SJCRH30 (cell line): ENCODE results near the gene CMIP. TPM values are rescaled to one million over a fixed set of nuclear protein-coding genes. Genes with fewer than 3 reads are reported as not detected.

Source experiments
- DNase-seq, 2 experiments: peaks; one replicate each; pipeline ENCODE4 v3.0.0-alpha.2; 2015 to 2020
- H3K27ac ChIP-seq: fragments of 250-450 bp; sonication (Bioruptor Pico); 2 replicates; pipeline ENCODE4 v1.5.1; 2020; ENCODE audit warnings: mild to moderate bottlenecking, moderate library complexity
- H3K27me3 ChIP-seq: fragments of 250-450 bp; sonication (Bioruptor Pico); 2 replicates; pipeline ENCODE4 v1.5.1; 2020; ENCODE audit warnings: mild to moderate bottlenecking, moderate library complexity
- H3K36me3 ChIP-seq: fragments of 250-450 bp; sonication (Bioruptor Pico); 2 replicates; pipeline ENCODE4 v1.5.1; 2020; ENCODE audit warnings: mild to moderate bottlenecking, moderate library complexity
- H3K4me1 ChIP-seq: fragments of 250-450 bp; sonication (Bioruptor Pico); 2 replicates; pipeline ENCODE4 v1.5.1; 2020; ENCODE audit warnings: mild to moderate bottlenecking, moderate library complexity
- H3K4me3 ChIP-seq: fragments of 250-450 bp; sonication (Bioruptor Pico); 2 replicates; pipeline ENCODE4 v1.5.1; 2020; ENCODE audit warnings: mild to moderate bottlenecking, moderate library complexity
- H3K9me3 ChIP-seq: fragments of 250-450 bp; sonication (Bioruptor Pico); replicated peaks from 2 replicates; pipeline ENCODE4 v1.5.1; 2020; ENCODE audit warnings: mild to moderate bottlenecking, moderate library complexity
- total RNA-seq: library from RNA; depleted of rRNA; stranded (reverse); fragments of >200 nt; shearing (Covaris generic); gene quantifications from 2 replicates; pipeline ENCODE4 v1.2.3, GENCODE V29; 2014

The CMIP gene
- total RNA-seq, 1 experiment from 2014 or later = 12.9 TPM

DNA sequence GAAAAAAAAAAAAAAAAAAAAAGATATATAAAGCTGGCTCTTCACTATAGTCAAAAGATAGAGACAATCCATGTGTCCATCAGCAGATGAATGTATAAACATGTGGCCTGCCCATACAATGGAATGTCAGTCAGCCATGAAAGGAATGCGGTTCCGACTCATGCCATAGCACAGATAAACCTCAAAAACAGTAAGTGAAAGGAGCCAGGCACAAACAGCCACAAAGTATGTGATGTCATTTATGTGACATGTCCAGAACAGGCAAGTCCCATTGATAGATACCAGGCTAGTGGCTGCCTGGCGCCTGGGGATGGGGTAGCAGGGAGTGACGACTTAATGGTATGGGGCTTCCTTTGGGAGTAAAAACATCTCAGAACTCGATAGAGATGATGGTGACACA is 155.7 kb downstream of the CMIP start:
- Histone ChIP-seq H3K4me3 (0 out of 2 replicates have a peak overlapping the region, but pooled peaks have one; percentile 9), H3K4me1 (peaks cover 26% of the 10 kb centered on the region), H3K9me3 (no peaks in the 10 kb centered on the region), H3K36me3 (no peaks in the 10 kb centered on the region), H3K27me3 (no peaks in the 10 kb centered on the region), H3K27ac (peak overlapping the region; percentile 81)
- DNase-seq = peak; percentile 34 to 37

DNA sequence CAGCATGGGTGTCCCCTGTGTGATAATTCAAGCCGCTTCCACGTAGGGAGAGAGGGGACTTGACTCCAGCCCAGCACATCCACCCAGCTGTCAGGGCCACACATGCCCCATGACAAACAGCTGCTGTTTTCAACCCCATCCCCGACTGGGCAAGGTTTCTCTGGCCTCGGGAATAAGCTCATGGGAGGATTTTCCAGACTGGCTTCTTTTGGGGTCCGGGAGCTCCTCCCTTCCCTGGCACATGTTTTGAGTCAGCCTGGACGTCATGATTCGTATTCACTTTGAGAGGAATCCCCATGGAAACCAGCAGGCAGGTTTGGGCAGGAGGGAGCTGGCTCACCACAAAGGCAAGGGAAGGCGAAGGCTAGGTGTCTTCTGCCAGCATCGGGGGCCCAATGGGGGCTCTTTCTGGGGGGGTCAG is 156.4 kb downstream of the CMIP start:
- peak; percentile 80 to 85 for DNase-seq
- H3K27me3 ChIP-seq = no peaks in the 10 kb centered on the region

DNA sequence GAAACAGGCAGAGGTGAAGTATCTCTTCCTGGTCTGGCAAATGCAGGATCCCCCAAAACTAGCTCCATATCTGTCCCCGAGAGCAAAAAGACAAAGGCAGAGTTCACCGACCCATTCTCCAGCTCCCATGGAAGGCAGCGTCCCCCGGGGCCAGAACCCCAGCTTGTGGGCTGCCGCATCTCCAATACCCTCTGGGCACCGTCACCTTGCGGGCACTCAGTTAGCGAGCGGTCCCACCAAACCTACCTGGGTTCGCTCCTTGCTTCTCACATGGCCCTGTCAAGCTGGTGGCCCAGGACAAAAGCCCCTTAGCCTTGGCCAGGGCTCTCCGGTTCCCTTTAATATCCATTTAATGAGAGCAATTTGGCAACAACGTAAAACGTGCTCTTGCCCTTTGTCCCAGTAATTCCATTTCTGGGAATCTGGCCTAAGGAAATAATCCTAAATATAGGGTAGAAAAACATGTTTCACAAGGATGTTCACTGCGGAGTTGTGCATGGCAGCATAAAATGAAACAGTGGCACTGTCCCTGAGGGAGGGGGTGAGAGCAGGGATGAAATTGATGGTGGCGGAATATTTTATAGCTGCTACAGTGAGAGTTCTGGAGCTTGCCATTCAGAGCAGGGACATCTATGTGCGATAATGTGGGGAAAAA is 157.1 kb downstream of the CMIP start:
- no peaks in the 10 kb centered on the region for H3K9me3 ChIP-seq
- H3K27me3 ChIP-seq = no peaks in the 10 kb centered on the region
- H3K4me3 ChIP-seq = no peak overlapping the region
- no peaks in the 10 kb centered on the region for H3K36me3 ChIP-seq
- DNase-seq = no peak
- peaks cover 26% of the 10 kb centered on the region for H3K4me1 ChIP-seq
- peak overlapping the region; percentile 81 for H3K27ac ChIP-seq

More for the DNA sequence above, 156.4 kb downstream of the CMIP start:
- Histone ChIP-seq H3K9me3 (no peaks in the 10 kb centered on the region), H3K36me3 (no peaks in the 10 kb centered on the region), H3K4me3 (0 out of 2 replicates have a peak overlapping the region, but pooled peaks have one; percentile 9), H3K4me1 (peaks cover 26% of the 10 kb centered on the region), H3K27ac (peak overlapping the region; percentile 81)

DNA sequence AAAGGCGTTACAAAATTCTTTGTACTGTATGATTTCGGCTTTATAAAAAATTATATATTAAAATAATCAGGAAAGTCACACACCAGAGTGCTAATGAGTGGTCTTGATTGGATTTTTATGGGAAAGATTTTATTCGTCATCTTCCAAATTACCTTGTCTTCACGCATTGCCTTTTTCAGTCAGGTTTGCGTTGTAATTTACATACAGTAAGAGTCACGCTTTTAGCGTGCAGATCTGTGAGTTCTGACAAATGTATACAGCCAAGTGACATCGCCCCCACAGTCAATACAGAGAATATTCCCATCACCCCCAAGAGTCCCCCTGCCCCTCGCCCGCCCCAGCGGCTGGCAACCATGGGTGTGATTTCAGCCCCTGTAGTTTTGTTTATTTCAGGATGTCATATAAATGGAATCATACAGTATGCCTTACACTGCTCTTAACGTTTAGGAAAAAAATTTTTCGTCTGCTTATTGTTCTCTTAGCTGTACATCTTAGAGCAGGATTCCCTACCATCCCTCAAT is 157.7 kb downstream of the CMIP start:
- Histone ChIP-seq H3K9me3 (no peaks in the 10 kb centered on the region), H3K27me3 (no peaks in the 10 kb centered on the region), H3K4me1 (peaks cover 26% of the 10 kb centered on the region), H3K36me3 (no peaks in the 10 kb centered on the region), H3K4me3 (no peak overlapping the region), H3K27ac (no peak overlapping the region)
- DNase-seq = no peak

- Histone ChIP-seq H3K36me3 (no peaks in the 10 kb centered on the region), H3K4me1 (peaks cover 26% of the 10 kb centered on the region), H3K27me3 (no peaks in the 10 kb centered on the region), H3K4me3 (no peak overlapping the region), H3K27ac (no peak overlapping the region), H3K9me3 (no peaks in the 10 kb centered on the region)
- DNase-seq = no peak
These were observed 158.2 kb downstream of the CMIP start for GRCh38 chr16:81602792-81603191.

- Histone ChIP-seq H3K4me1 (peaks cover 16% of the 10 kb centered on the region), H3K4me3 (no peak overlapping the region), H3K36me3 (no peaks in the 10 kb centered on the region), H3K27me3 (no peaks in the 10 kb centered on the region), H3K9me3 (no peaks in the 10 kb centered on the region), H3K27ac (no peak overlapping the region)
- DNase-seq = no peak
These were observed 160.4 kb downstream of the CMIP start for GRCh38 chr16:81604960-81605383.

DNA sequence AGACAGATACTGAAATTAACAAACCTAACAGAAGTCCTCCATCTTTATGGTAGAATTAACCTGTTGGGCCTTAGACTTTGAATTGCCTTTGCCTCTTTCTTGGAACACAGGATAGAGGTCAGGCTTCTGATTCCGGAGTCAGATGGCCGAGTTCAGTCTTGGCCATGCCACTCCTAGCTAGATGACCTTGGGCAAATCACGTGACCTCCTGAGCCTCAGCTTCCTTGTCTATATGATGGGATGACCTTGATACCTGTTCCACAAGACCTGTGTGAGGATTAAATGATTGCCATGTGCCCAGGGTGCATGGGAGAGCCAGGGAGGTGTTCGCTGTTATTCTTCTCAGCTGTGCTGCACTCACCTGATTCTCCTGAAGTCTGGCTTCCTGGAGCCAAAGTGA is 161.4 kb downstream of the CMIP start:
- no peak overlapping the region for H3K4me3 ChIP-seq
- no peaks in the 10 kb centered on the region for H3K27me3 ChIP-seq
- no peaks in the 10 kb centered on the region for H3K36me3 ChIP-seq
- DNase-seq = no peak
- H3K27ac ChIP-seq = no peak overlapping the region
- H3K4me1 ChIP-seq = peaks cover 9% of the 10 kb centered on the region
- H3K9me3 ChIP-seq = no peaks in the 10 kb centered on the region

- Histone ChIP-seq H3K36me3 (no peaks in the 10 kb centered on the region), H3K27ac (no peak overlapping the region), H3K4me1 (no peaks in the 10 kb centered on the region), H3K9me3 (no peaks in the 10 kb centered on the region), H3K27me3 (no peaks in the 10 kb centered on the region), H3K4me3 (no peak overlapping the region)
- no peak for DNase-seq
These were observed 162.4 kb downstream of the CMIP start for GRCh38 chr16:81607006-81607405.

- Histone ChIP-seq H3K4me1 (no peaks in the 10 kb centered on the region), H3K36me3 (no peaks in the 10 kb centered on the region), H3K9me3 (no peaks in the 10 kb centered on the region), H3K4me3 (no peak overlapping the region), H3K27me3 (no peaks in the 10 kb centered on the region), H3K27ac (no peak overlapping the region)
- no peak for DNase-seq
These were observed 163.4 kb downstream of the CMIP start for GRCh38 chr16:81607805-81608522.

DNA sequence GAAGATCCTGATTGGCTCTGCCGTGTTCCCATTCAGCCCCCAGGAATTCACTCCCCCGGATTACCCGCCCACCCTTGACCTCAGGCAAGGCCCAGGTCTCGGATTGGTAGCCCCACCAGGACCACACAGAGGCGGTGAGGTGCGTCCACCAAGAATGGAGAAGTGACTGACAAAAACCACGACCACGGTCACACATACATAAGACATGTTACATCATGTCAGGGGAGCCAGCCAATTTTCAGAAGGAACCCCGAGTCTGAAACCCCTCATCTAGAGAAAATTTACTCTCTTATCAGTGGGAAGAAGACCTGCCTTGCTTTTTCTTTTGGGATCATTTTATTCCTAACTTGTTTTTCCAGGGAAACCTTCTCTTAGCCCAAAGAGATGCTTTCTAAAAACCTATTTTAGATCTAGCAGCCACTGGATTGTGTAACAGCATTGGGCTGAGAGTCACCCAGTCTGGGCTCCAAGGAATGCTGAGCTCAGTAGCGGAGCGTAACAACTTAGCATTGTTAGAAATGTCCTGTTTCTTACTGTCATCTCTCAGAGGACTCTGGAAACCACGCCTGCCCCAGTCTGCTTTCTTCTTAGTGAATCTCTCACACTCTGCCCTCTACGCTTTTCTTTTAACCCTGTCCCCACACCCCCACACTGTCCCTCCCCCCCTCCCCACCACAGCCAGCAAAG is 164.1 kb downstream of the CMIP start:
- H3K4me1 ChIP-seq = no peaks in the 10 kb centered on the region
- H3K36me3 ChIP-seq = no peaks in the 10 kb centered on the region
- no peak for DNase-seq
- no peaks in the 10 kb centered on the region for H3K9me3 ChIP-seq
- H3K27me3 ChIP-seq = no peaks in the 10 kb centered on the region
- no peak overlapping the region for H3K4me3 ChIP-seq
- no peak overlapping the region for H3K27ac ChIP-seq

- Histone ChIP-seq H3K9me3 (no peaks in the 10 kb centered on the region), H3K27ac (no peak overlapping the region), H3K4me1 (no peaks in the 10 kb centered on the region), H3K27me3 (no peaks in the 10 kb centered on the region), H3K4me3 (no peak overlapping the region), H3K36me3 (no peaks in the 10 kb centered on the region)
- DNase-seq = no peak
These were observed 164.8 kb downstream of the CMIP start for GRCh38 chr16:81609323-81609892.

GRCh38 chr16:81610144-81610842 is 165.7 kb downstream of the CMIP start:
- Histone ChIP-seq H3K27ac (no peak overlapping the region), H3K36me3 (no peaks in the 10 kb centered on the region), H3K4me1 (no peaks in the 10 kb centered on the region), H3K4me3 (no peak overlapping the region), H3K27me3 (no peaks in the 10 kb centered on the region), H3K9me3 (no peaks in the 10 kb centered on the region)
- DNase-seq = peak; percentile 49 to 56

- no peak overlapping the region for H3K4me3 ChIP-seq
- H3K27me3 ChIP-seq = no peaks in the 10 kb centered on the region
- no peak overlapping the region for H3K27ac ChIP-seq
- H3K36me3 ChIP-seq = no peaks in the 10 kb centered on the region
- DNase-seq = no peak
- H3K4me1 ChIP-seq = no peaks in the 10 kb centered on the region
- H3K9me3 ChIP-seq = no peaks in the 10 kb centered on the region
These were observed 166.3 kb downstream of the CMIP start for GRCh38 chr16:81610936-81611335.

DNA sequence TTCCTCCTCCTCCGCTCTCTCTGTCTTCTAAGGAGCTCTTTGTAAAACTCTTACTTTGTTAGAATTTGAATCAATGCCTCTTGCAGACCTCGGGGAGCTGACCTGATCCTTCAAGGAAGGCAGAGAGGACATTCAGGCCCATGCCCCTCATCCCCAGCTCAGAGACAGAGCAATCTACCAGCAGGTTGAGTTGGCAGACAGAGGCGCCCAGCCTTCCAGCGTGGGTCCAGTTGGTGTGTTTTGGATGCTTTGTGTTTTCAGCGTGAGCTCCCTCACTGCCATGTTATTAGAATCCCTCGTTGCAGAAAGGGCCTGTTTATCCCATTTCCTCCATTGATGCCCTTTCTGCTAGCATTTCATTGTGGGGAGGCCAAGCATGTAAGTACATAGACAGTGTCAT is 167.1 kb downstream of the CMIP start:
- H3K27ac ChIP-seq = no peak overlapping the region
- H3K4me1 ChIP-seq = no peaks in the 10 kb centered on the region
- no peaks in the 10 kb centered on the region for H3K36me3 ChIP-seq
- H3K9me3 ChIP-seq = no peaks in the 10 kb centered on the region
- DNase-seq = no peak
- no peak overlapping the region for H3K4me3 ChIP-seq
- no peaks in the 10 kb centered on the region for H3K27me3 ChIP-seq
